Keratinocyte (primary cell): ENCODE measurements around the gene STAC.

ENCODE experiments used
- CTCF ChIP-seq, 3 experiments: IDR thresholded peaks in 1 of 3; conservative IDR thresholded peaks in 1 of 3; optimal IDR thresholded peaks in 1 of 3; 2 replicates in 2 of 3; 3 replicates in 1 of 3; pipeline versions ENCODE3 to v1.5.1; 2011; ENCODE audit warnings: low read length in 3 of 3, mild to moderate bottlenecking in 3 of 3, moderate library complexity in 2 of 3, control low read depth in 1 of 3, inconsistent platforms in 1 of 3; ENCODE audit not compliant: insufficient read depth in 2 of 3; ENCODE audit errors: extremely low read depth in 1 of 3
- EZH2 ChIP-seq: IDR thresholded peaks from one replicate; pipeline ENCODE4 v1.6.1; 2012; ENCODE audit warnings: inconsistent platforms, mild to moderate bottlenecking, low read length, moderate library complexity

- TF ChIP-seq CTCF (optimal IDR thresholded peaks at IDR 0.05 in 1 of 3, IDR thresholded peaks at IDR 0.05 in 1 of 3, conservative IDR thresholded peaks at IDR 0.05 in 1 of 3; ENCODE audit: extremely low read depth in 1 of 3, insufficient read depth in 2 of 3, low read length in 3 of 3) (no peak), EZH2 (no peak)
Measured at GRCh38 chr3:36443028-36443686, 62.9 kb downstream of the STAC start.
